Cardiac muscle cell (in vitro differentiated cells and primary cell): ENCODE data around the gene VWA7. TPM values are rescaled to one million over a fixed set of nuclear protein-coding genes. Genes with fewer than 3 reads are reported as not detected.

Source experiments
- DNase-seq, 2 donors: peaks; one replicate each; pipeline versions ENCODE4 v3.0.0 to v3.0.0-alpha.2; 2010 to 2017; ENCODE audit warnings: low read depth in 1 of 2, low spot score in 1 of 2
- H3K27ac ChIP-seq: fragments of 200-600 bp; sonication (generic); 2 replicates; pipeline ENCODE4 v1.5.1; 2016
- H3K27me3 ChIP-seq: fragments of 200-600 bp; sonication (generic); 2 replicates; pipeline ENCODE4 v1.6.0; 2016; ENCODE audit warnings: control low read depth
- H3K36me3 ChIP-seq: fragments of 200-600 bp; sonication (generic); 2 replicates; pipeline ENCODE4 v1.5.1; 2016; ENCODE audit warnings: control low read depth
- H3K4me1 ChIP-seq: fragments of 200-600 bp; sonication (generic); 2 replicates; pipeline ENCODE4 v1.8.1; 2017; ENCODE audit warnings: low read depth, mild to moderate bottlenecking, mixed run types
- H3K4me3 ChIP-seq: fragments of 200-600 bp; sonication (generic); 2 replicates; pipeline ENCODE4 v1.5.1; 2016; ENCODE audit warnings: mild to moderate bottlenecking
- H3K9me3 ChIP-seq: fragments of 200-600 bp; sonication (generic); 2 replicates; pipeline ENCODE4 v1.5.1; 2017; ENCODE audit warnings: low read depth, mild to moderate bottlenecking, control low read depth
- polyA plus RNA-seq: library from polyadenylated mRNA; unstranded; fragments of >200 nt; fragmentation: Nextera tagmentation; extraction: Ambion mirVana; gene quantifications from 2 replicates; pipeline ENCODE4 v1.2.1, GENCODE V29; 2016
- total RNA-seq: library from RNA; depleted of rRNA; stranded (reverse); fragments of >200 nt; gene quantifications from 2 replicates; pipeline ENCODE4 v1.2.3, GENCODE V29; 2016
- TF ChIP-seq, protein P1 (sequence below): IDR thresholded peaks from 2 replicates; pipeline ENCODE4 v1.5.1; 2012; ENCODE audit warnings: low read depth, mild to moderate bottlenecking, low read length

VWA7 gene
- total and polyA plus RNA-seq, 2 experiments from 2014 or later = 9.9 to 24.7 TPM

DNA sequence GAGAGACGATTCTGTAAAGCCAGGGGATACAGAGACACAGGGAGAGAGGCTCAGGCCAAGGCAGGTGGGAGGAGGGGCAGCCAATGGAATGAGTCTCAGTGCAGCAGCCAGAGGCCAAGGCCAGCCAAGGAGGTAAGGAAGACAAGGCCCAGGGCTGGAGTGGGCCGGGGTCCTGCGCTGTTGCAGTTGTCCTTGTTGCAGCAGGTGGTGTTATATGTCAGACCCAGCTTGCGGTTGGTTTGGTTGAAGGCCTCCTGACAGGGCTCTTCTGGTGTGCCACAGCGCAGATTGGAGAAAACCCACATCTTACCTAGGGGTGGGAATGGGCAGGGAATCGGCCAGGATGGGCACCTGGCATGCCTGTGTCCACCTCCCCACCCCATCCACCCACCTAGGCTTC, 58.1 kb downstream of the VWA7 start:
- no peaks in the 10 kb centered on the region for H3K36me3 ChIP-seq
- H3K27ac ChIP-seq = no peak overlapping the region
- H3K4me1 ChIP-seq = peaks cover 6% of the 10 kb centered on the region
- DNase-seq = no peak
- no peaks in the 10 kb centered on the region for H3K9me3 ChIP-seq
- TF ChIP-seq, protein P1, sequence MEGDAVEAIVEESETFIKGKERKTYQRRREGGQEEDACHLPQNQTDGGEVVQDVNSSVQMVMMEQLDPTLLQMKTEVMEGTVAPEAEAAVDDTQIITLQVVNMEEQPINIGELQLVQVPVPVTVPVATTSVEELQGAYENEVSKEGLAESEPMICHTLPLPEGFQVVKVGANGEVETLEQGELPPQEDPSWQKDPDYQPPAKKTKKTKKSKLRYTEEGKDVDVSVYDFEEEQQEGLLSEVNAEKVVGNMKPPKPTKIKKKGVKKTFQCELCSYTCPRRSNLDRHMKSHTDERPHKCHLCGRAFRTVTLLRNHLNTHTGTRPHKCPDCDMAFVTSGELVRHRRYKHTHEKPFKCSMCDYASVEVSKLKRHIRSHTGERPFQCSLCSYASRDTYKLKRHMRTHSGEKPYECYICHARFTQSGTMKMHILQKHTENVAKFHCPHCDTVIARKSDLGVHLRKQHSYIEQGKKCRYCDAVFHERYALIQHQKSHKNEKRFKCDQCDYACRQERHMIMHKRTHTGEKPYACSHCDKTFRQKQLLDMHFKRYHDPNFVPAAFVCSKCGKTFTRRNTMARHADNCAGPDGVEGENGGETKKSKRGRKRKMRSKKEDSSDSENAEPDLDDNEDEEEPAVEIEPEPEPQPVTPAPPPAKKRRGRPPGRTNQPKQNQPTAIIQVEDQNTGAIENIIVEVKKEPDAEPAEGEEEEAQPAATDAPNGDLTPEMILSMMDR = no peak
- no peak overlapping the region for H3K4me3 ChIP-seq
- no peaks in the 10 kb centered on the region for H3K27me3 ChIP-seq

DNA sequence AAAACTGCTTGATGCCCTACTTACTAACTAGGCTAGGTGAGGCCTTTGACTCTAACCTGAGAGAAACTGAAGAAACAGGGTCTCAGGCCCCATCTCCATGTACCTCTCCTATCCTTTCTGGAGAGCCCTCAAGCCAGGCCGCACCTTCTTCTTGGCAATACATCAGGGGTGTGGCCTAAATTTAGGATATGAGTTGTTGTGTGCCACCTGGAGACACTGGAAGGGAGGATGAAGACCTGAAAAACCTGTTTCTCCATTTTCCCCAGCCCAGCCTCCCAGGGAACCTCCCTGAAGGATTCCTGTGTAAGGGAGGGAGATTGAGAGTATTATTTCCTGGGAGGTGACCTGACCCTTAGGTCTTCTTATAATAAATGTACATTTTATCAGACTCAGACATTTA, 58.9 kb downstream of the VWA7 start:
- Histone ChIP-seq H3K36me3 (no peaks in the 10 kb centered on the region), H3K4me3 (no peak overlapping the region), H3K4me1 (peaks cover 11% of the 10 kb centered on the region), H3K9me3 (no peaks in the 10 kb centered on the region), H3K27me3 (no peaks in the 10 kb centered on the region), H3K27ac (no peak overlapping the region)
- TF ChIP-seq, protein P1 = no peak
- DNase-seq = no peak

DNA sequence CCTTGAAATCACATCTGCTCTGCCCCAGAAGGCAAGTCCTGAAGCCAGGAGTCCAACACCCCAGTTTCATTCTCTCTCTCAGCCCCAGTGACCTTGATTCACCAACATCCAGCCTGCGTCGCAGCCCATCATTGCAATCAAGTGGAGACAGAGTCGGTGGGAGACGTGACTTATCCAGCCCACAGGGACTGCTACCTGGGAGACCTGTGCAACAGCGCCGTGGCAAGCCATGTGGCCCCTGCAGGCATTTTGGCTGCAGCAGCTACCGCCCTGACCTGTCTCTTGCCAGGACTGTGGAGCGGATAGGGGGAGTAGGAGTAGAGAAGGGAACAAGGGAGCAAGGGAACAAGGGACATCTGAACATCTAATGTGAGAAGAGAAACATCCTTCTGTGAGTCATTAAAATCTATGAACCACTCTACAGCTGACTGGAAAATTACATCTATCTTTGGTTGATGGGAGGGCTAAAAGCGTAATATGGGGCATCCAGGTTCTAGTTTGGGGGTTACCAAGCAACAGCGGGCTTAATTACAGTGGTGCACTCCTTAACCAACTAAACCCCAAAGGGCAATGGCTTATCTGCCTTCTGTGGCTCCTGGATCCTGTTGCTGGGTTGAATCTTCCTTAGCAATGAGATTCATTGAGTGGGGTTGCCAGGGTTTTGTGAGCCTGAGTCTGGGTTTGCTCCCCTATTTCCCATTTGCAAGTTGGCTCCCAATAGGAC, 59.5 kb downstream of the VWA7 start:
- H3K27me3 ChIP-seq = no peaks in the 10 kb centered on the region
- H3K9me3 ChIP-seq = no peaks in the 10 kb centered on the region
- TF ChIP-seq, protein P1 = no peak
- peaks cover 11% of the 10 kb centered on the region for H3K4me1 ChIP-seq
- no peak overlapping the region for H3K27ac ChIP-seq
- DNase-seq = peak in 1 of 2 donors; percentile 25
- no peak overlapping the region for H3K4me3 ChIP-seq
- no peaks in the 10 kb centered on the region for H3K36me3 ChIP-seq

Other genes starting within 250 kb of the VWA7 start
Only the 30 nearest of the 43 such genes appear.
- 1.2 TPM in 1 of 2 replicates, not detected in the other for gene AIF1, start 162.1 kb downstream of the VWA7 start, total RNA-seq
- gene AIF1, start 162.1 kb downstream of the VWA7 start, polyA plus RNA-seq = 1.4 and 1.6 TPM in 2 replicates
- 144 and 208 TPM in 2 replicates for gene PRRC2A, start 156.6 kb downstream of the VWA7 start, total RNA-seq
- 70.2 and 103 TPM in 2 replicates for gene PRRC2A, start 156.6 kb downstream of the VWA7 start, polyA plus RNA-seq
- gene BAG6, start 124.7 kb downstream of the VWA7 start, total RNA-seq = 494 and 510 TPM in 2 replicates
- 115 TPM in 2 replicates for gene BAG6, start 124.7 kb downstream of the VWA7 start, polyA plus RNA-seq
- 2.3 and 2.5 TPM in 2 replicates for gene APOM, start 121.4 kb downstream of the VWA7 start, total RNA-seq
- 2.5 and 3.5 TPM in 2 replicates for gene APOM, start 121.4 kb downstream of the VWA7 start, polyA plus RNA-seq
- 24.5 and 27.4 TPM in 2 replicates for gene C6orf47, start 116.5 kb downstream of the VWA7 start, total RNA-seq
- 22.0 and 29.2 TPM in 2 replicates for gene C6orf47, start 116.5 kb downstream of the VWA7 start, polyA plus RNA-seq
- gene GPANK1, start 112.3 kb downstream of the VWA7 start, total RNA-seq = 28.8 and 36.2 TPM in 2 replicates
- 27.5 and 37.2 TPM in 2 replicates for gene GPANK1, start 112.3 kb downstream of the VWA7 start, polyA plus RNA-seq
- gene CSNK2B, start 111.2 kb downstream of the VWA7 start, total RNA-seq = 310 and 375 TPM in 2 replicates
- gene CSNK2B, start 111.2 kb downstream of the VWA7 start, polyA plus RNA-seq = 277 and 280 TPM in 2 replicates
- gene LY6G5B, start 107.4 kb downstream of the VWA7 start, total RNA-seq = 3.9 and 6.8 TPM in 2 replicates
- 13.2 and 16.5 TPM in 2 replicates for gene LY6G5B, start 107.4 kb downstream of the VWA7 start, polyA plus RNA-seq
- gene LY6G5C, start 96.3 kb downstream of the VWA7 start, total RNA-seq = 0.54 and 1.2 TPM in 2 replicates
- 5.0 and 9.0 TPM in 2 replicates for gene LY6G5C, start 96.3 kb downstream of the VWA7 start, polyA plus RNA-seq
- 48.0 and 66.3 TPM in 2 replicates for gene ABHD16A, start 74.0 kb downstream of the VWA7 start, total RNA-seq
- 61.5 and 65.1 TPM in 2 replicates for gene ABHD16A, start 74.0 kb downstream of the VWA7 start, polyA plus RNA-seq
- not detected in 2 replicates for gene LY6G6F, start 70.5 kb downstream of the VWA7 start, total RNA-seq
- not detected in 2 replicates for gene LY6G6F, start 70.5 kb downstream of the VWA7 start, polyA plus RNA-seq
- gene LY6G6D, start 62.0 kb downstream of the VWA7 start, total RNA-seq = not detected in 2 replicates
- gene LY6G6D, start 62.0 kb downstream of the VWA7 start, polyA plus RNA-seq = not detected in 2 replicates
- gene LY6G6C, start 55.6 kb downstream of the VWA7 start, total RNA-seq = not detected in 2 replicates
- gene LY6G6C, start 55.6 kb downstream of the VWA7 start, polyA plus RNA-seq = 0.24 TPM in 1 of 2 replicates, not detected in the other
- gene MPIG6B, start 54.0 kb downstream of the VWA7 start, total RNA-seq = not detected in 2 replicates
- not detected in 2 replicates for gene MPIG6B, start 54.0 kb downstream of the VWA7 start, polyA plus RNA-seq
- 134 and 138 TPM in 2 replicates for gene DDAH2, start 48.0 kb downstream of the VWA7 start, total RNA-seq
- 154 and 170 TPM in 2 replicates for gene DDAH2, start 48.0 kb downstream of the VWA7 start, polyA plus RNA-seq
- gene CLIC1, start 40.8 kb downstream of the VWA7 start, total RNA-seq = 226 and 274 TPM in 2 replicates
- 318 and 326 TPM in 2 replicates for gene CLIC1, start 40.8 kb downstream of the VWA7 start, polyA plus RNA-seq
- 6.6 and 39.4 TPM in 2 replicates for gene MSH5, start 37.3 kb downstream of the VWA7 start, total RNA-seq
- 7.4 and 16.4 TPM in 2 replicates for gene MSH5, start 37.3 kb downstream of the VWA7 start, polyA plus RNA-seq
- gene SAPCD1, start 14.7 kb downstream of the VWA7 start, total RNA-seq = 3.9 and 11.6 TPM in 2 replicates
- gene SAPCD1, start 14.7 kb downstream of the VWA7 start, polyA plus RNA-seq = 2.1 and 4.2 TPM in 2 replicates
- gene VARS1, start 18.4 kb upstream of the VWA7 start, total RNA-seq = 46.3 and 49.7 TPM in 2 replicates
- 51.5 and 63.9 TPM in 2 replicates for gene VARS1, start 18.4 kb upstream of the VWA7 start, polyA plus RNA-seq
- gene LSM2, start 29.6 kb upstream of the VWA7 start, total RNA-seq = 58.9 and 64.2 TPM in 2 replicates
- 76.8 and 88.6 TPM in 2 replicates for gene LSM2, start 29.6 kb upstream of the VWA7 start, polyA plus RNA-seq
- gene HSPA1L, start 38.0 kb upstream of the VWA7 start, total RNA-seq = 1.6 and 3.1 TPM in 2 replicates
- gene HSPA1L, start 38.0 kb upstream of the VWA7 start, polyA plus RNA-seq = 4.5 and 5.2 TPM in 2 replicates
- 122 and 167 TPM in 2 replicates for gene HSPA1A, start 38.2 kb upstream of the VWA7 start, total RNA-seq
- gene HSPA1A, start 38.2 kb upstream of the VWA7 start, polyA plus RNA-seq = 51.2 and 92.3 TPM in 2 replicates
- 184 and 226 TPM in 2 replicates for gene HSPA1B, start 50.4 kb upstream of the VWA7 start, total RNA-seq
- gene HSPA1B, start 50.4 kb upstream of the VWA7 start, polyA plus RNA-seq = 88.0 and 88.8 TPM in 2 replicates
- gene NEU1, start 85.5 kb upstream of the VWA7 start, total RNA-seq = 26.6 and 34.9 TPM in 2 replicates
- gene NEU1, start 85.5 kb upstream of the VWA7 start, polyA plus RNA-seq = 27.3 and 27.6 TPM in 2 replicates
- not detected in 2 replicates for gene SLC44A4, start 101.7 kb upstream of the VWA7 start, total RNA-seq
- gene SLC44A4, start 101.7 kb upstream of the VWA7 start, polyA plus RNA-seq = 0.60 TPM in 1 of 2 replicates, not detected in the other
- 98.3 and 120 TPM in 2 replicates for gene EHMT2, start 120.4 kb upstream of the VWA7 start, total RNA-seq
- gene EHMT2, start 120.4 kb upstream of the VWA7 start, polyA plus RNA-seq = 89.6 and 115 TPM in 2 replicates
- gene ZBTB12, start 124.8 kb upstream of the VWA7 start, total RNA-seq = 20.1 and 32.0 TPM in 2 replicates
- 0.62 TPM in 1 of 2 replicates, not detected in the other for gene ZBTB12, start 124.8 kb upstream of the VWA7 start, polyA plus RNA-seq
- 1.9 TPM in 2 replicates for gene C2, start 150.4 kb upstream of the VWA7 start, total RNA-seq
- gene C2, start 150.4 kb upstream of the VWA7 start, polyA plus RNA-seq = 0.48 and 1.5 TPM in 2 replicates
- gene CFB, start 168.8 kb upstream of the VWA7 start, total RNA-seq = 0.42 and 0.66 TPM in 2 replicates
- gene CFB, start 168.8 kb upstream of the VWA7 start, polyA plus RNA-seq = 1.3 TPM in 1 of 2 replicates, not detected in the other
- gene NELFE, start 181.6 kb upstream of the VWA7 start, total RNA-seq = 165 and 186 TPM in 2 replicates
- gene NELFE, start 181.6 kb upstream of the VWA7 start, polyA plus RNA-seq = 146 and 201 TPM in 2 replicates